Measurements from ENCODE around the gene TECRL.

The TECRL gene

GRCh38 chr4:64327237-64327636, 82.0 kb downstream of the TECRL start:
- no peak for ATAC-seq

- no peak for ATAC-seq
Observed at GRCh38 chr4:64326507-64326906, 82.7 kb downstream of the TECRL start.

- ATAC-seq: no peak
Observed at GRCh38 chr4:64306255-64306565, 103.0 kb downstream of the TECRL start.

GRCh38 chr4:64305565-64306254, 103.5 kb downstream of the TECRL start:
- no peak for ATAC-seq

- no peak for ATAC-seq
Observed at GRCh38 chr4:64272432-64272831, 136.8 kb downstream of the TECRL start.

GRCh38 chr4:64271601-64272081, 137.6 kb downstream of the TECRL start:
- no peak for ATAC-seq

GRCh38 chr4:64266669-64267068, 142.6 kb downstream of the TECRL start:
- no peak for ATAC-seq

- ATAC-seq: no peak
Observed at GRCh38 chr4:64266263-64266662, 143.0 kb downstream of the TECRL start.

GRCh38 chr4:64251781-64252180, 157.5 kb downstream of the TECRL start:
- no peak for ATAC-seq

- no peak for ATAC-seq
Observed at GRCh38 chr4:64250488-64250887, 158.8 kb downstream of the TECRL start.

GRCh38 chr4:64250061-64250460, 159.2 kb downstream of the TECRL start:
- ATAC-seq: no peak

GRCh38 chr4:64248186-64248585, 161.1 kb downstream of the TECRL start:
- ATAC-seq: no peak

- ATAC-seq: no peak
Observed at GRCh38 chr4:64230709-64231310, 178.4 kb downstream of the TECRL start.

All from activated CD4-positive, CD25-positive, alpha-beta regulatory T cell treated with anti-CD3 and anti-CD28 coated beads, Interleukin-2, amount 50 U/mL, for 24 hours (primary cell).